HG03457 (cell line): ENCODE measurements around the gene USP38.
"Not testable (repeated sequence)": the region's sequence is repeated elsewhere in the genome, so short reads cannot be mapped to it uniquely, and the experiment has no call there.

Experiments
- ATAC-seq: cut with Tn5 transposase; IDR thresholded peaks from one replicate; pipeline ENCODE4 v1.9.1; 2021; ENCODE audit warnings: moderate number of reproducible peaks; ENCODE audit not compliant: unreplicated experiment

Gene USP38

GRCh38 chr4:143254491-143255226 lies 69.9 kb downstream of the USP38 start:
- ATAC-seq: no peak

GRCh38 chr4:143256456-143256855 lies 71.7 kb downstream of the USP38 start:
- no peak for ATAC-seq

GRCh38 chr4:143257356-143257755 lies 72.6 kb downstream of the USP38 start:
- no peak for ATAC-seq

- ATAC-seq: no peak
Measured at GRCh38 chr4:143260750-143261149, 76.0 kb downstream of the USP38 start.

- no peak for ATAC-seq
Measured at GRCh38 chr4:143262838-143263237, 78.1 kb downstream of the USP38 start.

GRCh38 chr4:143267690-143268089 lies 83.0 kb downstream of the USP38 start:
- not testable (repeated sequence) for ATAC-seq

- no peak for ATAC-seq
Measured at GRCh38 chr4:143270256-143270838, 85.6 kb downstream of the USP38 start.
